Neural progenitor cell (in vitro differentiated cells): ENCODE results near the gene ARHGAP15. TPM values are rescaled to one million over a fixed set of nuclear protein-coding genes. Genes with fewer than 3 reads are reported as not detected.

Experiments used
- DNase-seq: peaks from one replicate; pipeline ENCODE4 v3.0.0-alpha.2; 2016; ENCODE audit warnings: low spot score
- H2AFZ ChIP-seq: fragments of 200-600 bp; sonication (generic); replicated peaks from 2 replicates; pipeline ENCODE4 v1.6.1; 2016; ENCODE audit warnings: antibody characterized with exemption
- H3F3A ChIP-seq: fragments of 200-600 bp; sonication (generic); 2 replicates; pipeline ENCODE4 v1.6.1; 2016; ENCODE audit warnings: antibody characterized with exemption, low read depth
- H3K27ac ChIP-seq: fragments of 200-600 bp; sonication (generic); 2 replicates; pipeline ENCODE4 v1.5.1; 2016; ENCODE audit warnings: mild to moderate bottlenecking
- H3K27me3 ChIP-seq: fragments of 200-600 bp; sonication (generic); 2 replicates; pipeline ENCODE4 v1.6.1; 2016; ENCODE audit warnings: mild to moderate bottlenecking, moderate library complexity
- H3K36me3 ChIP-seq: fragments of 200-600 bp; sonication (generic); 2 replicates; pipeline ENCODE4 v1.5.1; 2016
- H3K4me1 ChIP-seq: fragments of 200-600 bp; sonication (generic); 2 replicates; pipeline ENCODE4 v1.6.1; 2016; ENCODE audit warnings: mixed run types
- H3K4me2 ChIP-seq: fragments of 200-600 bp; sonication (generic); 2 replicates; pipeline ENCODE4 v1.6.1; 2016
- H3K4me3 ChIP-seq: fragments of 200-600 bp; sonication (generic); 2 replicates; pipeline ENCODE4 v1.5.1; 2016
- H3K79me2 ChIP-seq: fragments of 200-600 bp; sonication (generic); 2 replicates; pipeline ENCODE4 v1.6.1; 2016; ENCODE audit warnings: low read depth
- H3K9ac ChIP-seq: fragments of 200-600 bp; sonication (generic); 2 replicates; pipeline ENCODE4 v1.6.1; 2016
- H3K9me3 ChIP-seq: fragments of 200-600 bp; sonication (generic); 2 replicates; pipeline ENCODE4 v1.5.1; 2016; ENCODE audit warnings: low read depth
- H4K20me1 ChIP-seq: fragments of 200-600 bp; sonication (generic); 2 replicates; pipeline ENCODE4 v1.6.1; 2016; ENCODE audit warnings: low read depth
- H3K27ac Mint-ChIP-seq: 3 replicates; pipeline ENCODE4 v1.8.0; 2021; ENCODE audit warnings: mixed read lengths
- H3K27me3 Mint-ChIP-seq: 2 replicates; pipeline ENCODE4 v1.8.0; 2022; ENCODE audit warnings: low read depth, mild to moderate bottlenecking, inconsistent platforms, moderate library complexity, mixed read lengths; ENCODE audit not compliant: insufficient read depth
- H3K36me3 Mint-ChIP-seq: 3 replicates; pipeline ENCODE4 v1.8.0; 2021; ENCODE audit warnings: mixed read lengths
- H3K4me1 Mint-ChIP-seq: 3 replicates; pipeline ENCODE4 v1.8.0; 2021; ENCODE audit warnings: mixed read lengths
- H3K4me3 Mint-ChIP-seq: 3 replicates; pipeline ENCODE4 v1.8.0; 2021; ENCODE audit warnings: mild to moderate bottlenecking, moderate library complexity, mixed read lengths
- H3K9me3 Mint-ChIP-seq: 3 replicates; pipeline ENCODE4 v1.8.0; 2020; ENCODE audit warnings: mixed read lengths
- CTCF ChIP-seq: fragments of 200-600 bp; sonication (generic); IDR thresholded peaks from 2 replicates; pipeline ENCODE4 v1.5.1; 2017; ENCODE audit warnings: antibody characterized with exemption, mild to moderate bottlenecking
- EZH2 ChIP-seq: fragments of 200-600 bp; sonication (generic); IDR thresholded peaks from 2 replicates; pipeline ENCODE4 v1.6.1; 2017; ENCODE audit warnings: antibody characterized with exemption, mild to moderate bottlenecking, moderate library complexity
- EZH2phosphoT487 ChIP-seq: fragments of 200-600 bp; sonication (generic); IDR thresholded peaks from 2 replicates; pipeline ENCODE4 v1.6.1; 2017; ENCODE audit warnings: antibody characterized with exemption
- total RNA-seq: library from RNA; depleted of rRNA; stranded (reverse); fragments of >200 nt; gene quantifications from 2 replicates; pipeline ENCODE4 v1.2.3, GENCODE V29; 2015; ENCODE audit warnings: low replicate concordance

ARHGAP15 gene
- total RNA-seq, 1 donor from 2014 or later = 5.9 TPM

GRCh38 chr2:143691121-143691520 is 561.9 kb downstream of the ARHGAP15 start:
- no peaks in the 10 kb centered on the region for H3K27me3 Mint-ChIP-seq
- H3K27ac ChIP-seq = no peak overlapping the region
- H3F3A ChIP-seq = peaks cover 14% of the 10 kb centered on the region
- H3K79me2 ChIP-seq = no peaks in the 10 kb centered on the region
- peaks cover 51% of the 10 kb centered on the region for H3K4me1 ChIP-seq
- TF ChIP-seq CTCF = no peak
- TF ChIP-seq EZH2 = no peak
- no peak for TF ChIP-seq EZH2phosphoT487
- no peak overlapping the region for H3K9ac ChIP-seq
- no peaks in the 10 kb centered on the region for H3K27me3 ChIP-seq
- H3K9me3 ChIP-seq = no peaks in the 10 kb centered on the region
- H3K36me3 Mint-ChIP-seq = no peaks in the 10 kb centered on the region
- H3K4me2 ChIP-seq = peak overlapping the region; percentile 67
- H3K27ac Mint-ChIP-seq = no peak overlapping the region
- no peak for DNase-seq
- H4K20me1 ChIP-seq = no peaks in the 10 kb centered on the region
- H2AFZ ChIP-seq = no peak overlapping the region
- no peaks in the 10 kb centered on the region for H3K36me3 ChIP-seq
- no peak overlapping the region for H3K4me3 Mint-ChIP-seq
- H3K4me1 Mint-ChIP-seq = peaks cover 27% of the 10 kb centered on the region
- no peak overlapping the region for H3K4me3 ChIP-seq
- no peaks in the 10 kb centered on the region for H3K9me3 Mint-ChIP-seq

GRCh38 chr2:143692162-143692561 is 562.9 kb downstream of the ARHGAP15 start:
- no peaks in the 10 kb centered on the region for H3K27me3 Mint-ChIP-seq
- Histone ChIP-seq H3K4me1 (peaks cover 51% of the 10 kb centered on the region), H3F3A (peaks cover 14% of the 10 kb centered on the region), H3K79me2 (no peaks in the 10 kb centered on the region), H3K4me3 (no peak overlapping the region), H3K27ac (peak overlapping the region; percentile 49), H3K9ac (no peak overlapping the region), H3K9me3 (no peaks in the 10 kb centered on the region), H3K36me3 (no peaks in the 10 kb centered on the region), H2AFZ (peak overlapping the region; percentile 78), H4K20me1 (no peaks in the 10 kb centered on the region), H3K4me2 (peak overlapping the region; percentile 67), H3K27me3 (no peaks in the 10 kb centered on the region)
- no peak for TF ChIP-seq EZH2
- TF ChIP-seq EZH2phosphoT487 = no peak
- TF ChIP-seq CTCF = no peak
- no peaks in the 10 kb centered on the region for H3K36me3 Mint-ChIP-seq
- H3K9me3 Mint-ChIP-seq = no peaks in the 10 kb centered on the region
- no peak overlapping the region for H3K27ac Mint-ChIP-seq
- H3K4me1 Mint-ChIP-seq = peaks cover 27% of the 10 kb centered on the region
- peak overlapping the region; percentile 6 for H3K4me3 Mint-ChIP-seq
- DNase-seq = peak; percentile 59

GRCh38 chr2:143692967-143693366 is 563.7 kb downstream of the ARHGAP15 start:
- peaks cover 27% of the 10 kb centered on the region for H3K4me1 Mint-ChIP-seq
- H3K27me3 Mint-ChIP-seq = no peaks in the 10 kb centered on the region
- Histone ChIP-seq H3K79me2 (no peaks in the 10 kb centered on the region), H3K9me3 (no peaks in the 10 kb centered on the region), H3K4me2 (peak overlapping the region; percentile 67), H3K27ac (peak overlapping the region; percentile 49), H3K27me3 (no peaks in the 10 kb centered on the region), H3F3A (peaks cover 14% of the 10 kb centered on the region), H3K36me3 (no peaks in the 10 kb centered on the region), H2AFZ (peak overlapping the region; percentile 78), H3K9ac (no peak overlapping the region), H3K4me3 (no peak overlapping the region), H4K20me1 (no peaks in the 10 kb centered on the region), H3K4me1 (peaks cover 51% of the 10 kb centered on the region)
- TF ChIP-seq CTCF (no peak), EZH2 (no peak), EZH2phosphoT487 (no peak)
- no peaks in the 10 kb centered on the region for H3K9me3 Mint-ChIP-seq
- H3K36me3 Mint-ChIP-seq = no peaks in the 10 kb centered on the region
- no peak overlapping the region for H3K4me3 Mint-ChIP-seq
- no peak for DNase-seq
- no peak overlapping the region for H3K27ac Mint-ChIP-seq
